GM21786 (cell line): ENCODE results near the gene DCDC2.
"Not testable (repeated sequence)": the region's sequence is repeated elsewhere in the genome, so short reads cannot be mapped to it uniquely, and the experiment has no call there.

Experiments
- ATAC-seq: cut with Tn5 transposase; IDR thresholded peaks from one replicate; pipeline ENCODE4 v1.9.1; 2021; ENCODE audit not compliant: unreplicated experiment

DCDC2 gene

DNA sequence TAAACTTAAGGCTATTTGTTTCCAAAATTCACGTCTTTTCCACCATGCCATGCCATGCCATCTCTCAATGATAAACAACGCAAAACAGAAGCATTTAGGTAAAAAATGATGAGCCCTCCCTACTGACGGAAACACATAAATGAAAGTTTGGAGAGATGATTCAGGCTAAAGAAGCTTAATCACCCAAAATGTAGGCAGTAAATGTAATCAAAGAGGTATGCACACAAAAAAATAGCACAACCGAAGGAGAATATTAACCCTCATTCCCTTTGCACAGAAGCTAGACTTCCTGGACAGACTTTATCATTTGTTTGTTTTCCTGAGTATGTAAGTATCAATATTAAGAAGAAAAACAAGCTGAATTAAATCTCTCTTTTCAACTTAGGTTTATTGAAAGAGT lies 28.8 kb downstream of the DCDC2 start:
- no peak for ATAC-seq

DNA sequence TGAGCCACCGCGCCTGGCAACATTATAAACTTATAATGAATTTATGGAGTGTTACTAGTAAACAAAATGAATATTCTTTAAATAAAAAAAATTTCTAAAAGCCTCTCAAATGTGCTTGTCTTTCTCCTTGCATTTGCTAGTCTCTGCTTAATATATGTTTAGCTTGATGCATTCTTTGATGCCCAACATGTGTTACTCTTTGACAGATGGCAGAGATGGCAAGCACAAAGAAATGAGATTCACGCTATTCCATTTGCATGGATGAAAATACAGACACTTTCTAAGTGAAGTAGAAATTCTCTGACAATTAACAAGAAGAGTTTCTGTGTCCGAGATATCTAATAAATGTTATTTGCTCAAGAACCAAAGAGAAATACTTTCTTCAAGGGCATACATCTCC lies 30.1 kb downstream of the DCDC2 start:
- no peak for ATAC-seq

DNA sequence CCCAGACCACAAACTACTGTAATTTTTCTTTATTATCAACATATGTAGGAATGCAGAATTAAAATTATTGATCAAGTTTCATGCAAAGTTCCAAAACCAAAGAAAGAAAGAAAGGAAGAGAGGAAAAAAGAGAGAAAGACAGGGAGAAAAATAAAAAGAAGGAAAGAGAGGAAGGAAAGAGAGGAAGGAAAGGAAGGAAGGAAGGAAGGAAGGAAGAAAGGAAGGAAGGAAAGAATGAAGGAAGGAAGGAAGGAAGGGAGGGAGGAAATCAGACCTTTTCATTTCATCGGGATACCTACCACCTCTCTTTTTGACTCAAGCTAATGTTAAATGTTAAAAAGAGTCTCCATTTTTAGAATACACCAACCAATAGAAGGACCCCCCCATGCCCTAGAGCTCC lies 31.9 kb downstream of the DCDC2 start:
- ATAC-seq = no peak

DNA sequence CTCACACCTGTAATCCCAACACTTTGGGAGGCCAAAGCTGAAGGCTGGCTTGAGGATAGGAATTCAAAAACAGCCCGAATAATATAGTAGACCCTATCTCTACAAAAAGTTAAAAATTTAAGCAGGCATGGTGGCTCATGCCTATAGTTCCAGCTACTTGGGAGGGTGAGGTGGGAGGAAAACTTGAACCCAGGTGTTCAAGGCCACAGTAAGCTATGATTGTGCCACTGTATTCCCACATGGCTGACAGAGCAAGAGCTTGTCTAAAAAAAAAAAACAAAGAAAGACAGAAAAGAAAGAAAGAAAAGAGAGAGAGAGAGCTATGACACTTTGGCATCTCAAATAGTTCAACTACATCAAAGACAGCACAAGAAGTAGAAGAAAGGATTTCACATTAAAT lies 33.2 kb downstream of the DCDC2 start:
- ATAC-seq = no peak

DNA sequence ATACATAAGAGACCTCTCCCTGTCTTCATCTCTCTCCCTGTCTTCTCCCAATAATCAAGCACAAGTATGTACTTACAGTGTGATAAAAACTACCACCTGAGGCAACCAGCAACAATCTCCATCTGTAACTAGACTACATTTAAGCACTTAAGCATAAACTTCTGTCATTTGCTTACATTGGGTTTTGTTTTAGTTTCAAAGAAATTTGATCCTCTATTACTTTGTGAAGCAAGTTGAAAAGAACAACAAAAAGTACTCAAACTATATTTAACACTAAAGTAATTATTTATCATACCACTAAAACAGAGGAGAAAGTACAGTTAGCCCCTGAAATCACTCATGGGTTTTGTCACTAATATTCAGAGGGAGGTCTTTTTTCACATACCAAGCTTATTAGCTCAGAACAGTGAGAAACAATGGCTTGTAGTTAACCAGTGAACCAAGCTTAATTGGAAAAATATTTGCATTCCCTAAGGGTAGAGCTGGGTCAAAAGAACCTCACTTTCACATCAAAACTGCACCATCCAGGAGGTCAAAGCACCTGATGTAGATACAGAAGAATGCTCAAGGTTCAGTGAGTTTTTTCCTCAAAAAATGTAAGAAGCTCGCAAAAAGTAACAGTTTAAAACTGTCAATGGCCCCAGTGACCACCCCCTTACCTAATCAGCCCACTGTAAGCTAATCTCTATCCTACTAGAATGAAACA lies 34.1 kb downstream of the DCDC2 start:
- no peak for ATAC-seq

- no peak for ATAC-seq
Measured at GRCh38 chr6:24322924-24323323, 34.9 kb downstream of the DCDC2 start.

- not testable (repeated sequence) for ATAC-seq
Measured at GRCh38 chr6:24322446-24322845, 35.4 kb downstream of the DCDC2 start.

- ATAC-seq = no peak
Measured at GRCh38 chr6:24321538-24322162, 36.2 kb downstream of the DCDC2 start.

GRCh38 chr6:24313251-24314141 lies 44.4 kb downstream of the DCDC2 start:
- no peak for ATAC-seq

- ATAC-seq = not testable (repeated sequence)
Measured at GRCh38 chr6:24311775-24312174, 46.1 kb downstream of the DCDC2 start.

- ATAC-seq = no peak
Measured at GRCh38 chr6:24307881-24308280, 50.0 kb downstream of the DCDC2 start.

- ATAC-seq = no peak
Measured at GRCh38 chr6:24306936-24307335, 50.9 kb downstream of the DCDC2 start.

GRCh38 chr6:24306038-24306437 lies 51.8 kb downstream of the DCDC2 start:
- no peak for ATAC-seq

GRCh38 chr6:24296944-24297343 lies 60.9 kb downstream of the DCDC2 start:
- ATAC-seq = no peak

- ATAC-seq = not testable (repeated sequence)
Measured at GRCh38 chr6:24293852-24294251, 64.0 kb downstream of the DCDC2 start.

- no peak for ATAC-seq
Measured at GRCh38 chr6:24287239-24287638, 70.6 kb downstream of the DCDC2 start.

GRCh38 chr6:24284006-24284405 lies 73.9 kb downstream of the DCDC2 start:
- ATAC-seq = no peak

- ATAC-seq = peak; percentile 79
Measured at GRCh38 chr6:24283043-24283985, 74.5 kb downstream of the DCDC2 start.

GRCh38 chr6:24274441-24275083 lies 83.3 kb downstream of the DCDC2 start:
- no peak for ATAC-seq
